ENCODE data around the gene MSLN.

GRCh38 chr16:746637-747036 lies 13.9 kb upstream of the MSLN start:
- no peak for TF ChIP-seq CTCF (IDR thresholded peaks at IDR 0.05)
- TF ChIP-seq USF2 (IDR thresholded peaks at IDR 0.05; ENCODE audit: borderline replicate concordance, low read depth, low read length) = no peak
- no peak for TF ChIP-seq POLR2AphosphoS5 (IDR thresholded peaks at IDR 0.05; ENCODE audit: low read depth, low read length)
- no peak for TF ChIP-seq JUND (IDR thresholded peaks at IDR 0.05)
- TF ChIP-seq TAF1 (IDR thresholded peaks at IDR 0.05; ENCODE audit: borderline replicate concordance, low read depth, low read length) = no peak
